BLaER1 treated with 17β-estradiol and CSF1 and Interleukin-3, amounts not matched to agents 10 nM and 100 nM (cell line): ENCODE results near the gene SMARCC2.
A peak's percentile ranks its signal among the peaks of the same experiment; 100 is the strongest.

Experiments used
- H3K27ac ChIP-seq, 11 experiments: shearing (Covaris generic); formaldehyde crosslinking; 2 replicates each; pipeline ENCODE4 v1.8.1; 2022
- H3K27me3 ChIP-seq, 11 experiments: shearing (Covaris generic); formaldehyde crosslinking; 2 replicates each; pipeline ENCODE4 v1.8.1; 2022
- H3K36me3 ChIP-seq, 11 experiments: shearing (Covaris generic); formaldehyde crosslinking; 2 replicates each; pipeline ENCODE4 v1.8.1; 2022
- H3K4me1 ChIP-seq, 10 experiments: shearing (Covaris generic); formaldehyde crosslinking; 2 replicates each; pipeline ENCODE4 v1.8.1; 2022
- H3K4me2 ChIP-seq, 11 experiments: shearing (Covaris generic); formaldehyde crosslinking; 2 replicates each; pipeline ENCODE4 v1.8.1; 2022
- H3K4me3 ChIP-seq, 10 experiments: shearing (Covaris generic); formaldehyde crosslinking; 2 replicates each; pipeline ENCODE4 v1.8.1; 2022
- H3K9ac ChIP-seq, 11 experiments: shearing (Covaris generic); formaldehyde crosslinking; 2 replicates each; pipeline ENCODE4 v1.8.1; 2022
- H3K9me3 ChIP-seq, 11 experiments: shearing (Covaris generic); formaldehyde crosslinking; replicated peaks in 1 of 11; 2 replicates each; pipeline ENCODE4 v1.8.1; 2022
- H4K20me1 ChIP-seq, 11 experiments: shearing (Covaris generic); formaldehyde crosslinking; 2 replicates each; pipeline ENCODE4 v1.8.1; 2022
- Cebpa-rat ChIP-seq, 11 experiments: shearing (Covaris generic); IDR thresholded peaks; 2 replicates each; pipeline ENCODE4 v1.8.1; 2022

Gene SMARCC2

DNA sequence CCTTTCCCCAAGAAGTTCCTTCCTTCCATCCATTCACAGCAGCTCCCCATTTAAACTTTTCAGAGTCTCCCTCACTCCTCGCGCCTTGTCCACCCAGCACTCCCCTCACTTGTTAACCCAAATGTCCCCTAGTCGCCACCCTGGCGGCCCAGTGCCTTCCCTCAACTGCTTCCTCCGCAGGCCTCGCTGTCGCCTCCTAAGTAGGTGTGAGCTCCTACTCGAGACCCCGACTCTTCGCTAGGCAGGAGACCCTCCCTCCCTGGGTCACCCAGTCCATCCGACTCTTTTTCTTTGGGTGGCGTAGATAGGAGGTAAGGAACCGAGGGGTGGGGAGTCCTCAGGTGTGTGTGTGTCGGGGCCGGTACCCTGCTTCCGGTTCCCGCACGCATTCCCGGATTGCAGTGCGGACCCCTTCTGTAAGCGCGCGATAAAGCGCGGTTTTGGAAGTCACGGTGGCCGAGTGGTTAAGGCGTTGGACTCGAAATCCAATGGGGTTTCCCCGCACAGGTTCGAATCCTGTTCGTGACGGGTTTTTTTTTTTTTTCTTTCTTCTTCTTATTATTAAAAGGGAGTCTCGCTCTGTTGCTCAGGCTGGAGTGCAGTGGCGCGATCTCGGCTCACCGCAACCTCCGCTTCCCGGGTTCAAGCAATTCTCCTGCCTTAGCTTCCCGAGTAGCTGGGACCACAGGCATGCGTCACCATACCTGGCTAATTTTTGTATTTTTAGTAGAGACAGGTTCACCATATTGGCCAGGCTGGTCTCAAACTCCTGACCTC is 823 bp upstream of the SMARCC2 start:
- H3K27ac ChIP-seq, result peak overlapping the region; percentile 69 to 92 (median 87)
- TF ChIP-seq Cebpa-rat (IDR thresholded peaks at IDR 0.05), result no peak
- no peaks in the 10 kb centered on the region for H3K27me3 ChIP-seq
- no peaks in the 10 kb centered on the region for H3K9me3 ChIP-seq
- peaks cover 24 to 34% (median 27%) of the 10 kb centered on the region in 10 experiments for H3K4me1 ChIP-seq
- H3K9ac ChIP-seq, result peak overlapping the region; percentile 85 to 95 (median 91)
- peaks cover 16 to 25% (median 23%) of the 10 kb centered on the region in 11 experiments for H3K36me3 ChIP-seq
- peak overlapping the region; percentile 84 to 95 (median 92) for H3K4me3 ChIP-seq
- peak overlapping the region; percentile 78 to 94 (median 86) for H3K4me2 ChIP-seq
- H4K20me1 ChIP-seq, result peaks cover 7 to 36% (median 15%) of the 10 kb centered on the region in 11 experiments; a peak in 15 of 22 replicates

DNA sequence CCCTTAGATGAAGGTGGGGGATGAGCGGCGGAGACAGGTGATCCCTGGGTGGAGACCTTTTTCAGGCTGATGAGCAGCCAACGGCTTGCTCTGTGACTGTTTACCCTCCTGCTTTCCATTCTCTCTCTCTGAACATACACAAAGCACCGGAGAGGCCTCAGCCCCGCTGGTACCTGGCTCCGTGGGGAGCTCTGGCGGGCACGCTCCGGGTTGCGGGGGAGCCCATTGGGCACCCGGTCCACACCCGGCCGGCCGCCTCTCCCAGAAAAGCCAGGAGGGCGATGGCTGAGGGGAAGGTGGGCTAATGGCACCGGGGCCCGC is 545 bp downstream of the SMARCC2 start:
- H4K20me1 ChIP-seq, result peaks cover 7 to 40% (median 15%) of the 10 kb centered on the region in 11 experiments; a peak in 15 of 22 replicates
- H3K27me3 ChIP-seq, result no peaks in the 10 kb centered on the region
- peak overlapping the region; percentile 85 to 95 (median 91) for H3K9ac ChIP-seq
- H3K4me3 ChIP-seq, result peak overlapping the region; percentile 84 to 95 (median 92)
- peaks cover 24 to 34% (median 27%) of the 10 kb centered on the region in 10 experiments for H3K4me1 ChIP-seq
- no peak for TF ChIP-seq Cebpa-rat (IDR thresholded peaks at IDR 0.05)
- H3K36me3 ChIP-seq, result peaks cover 30 to 39% (median 37%) of the 10 kb centered on the region in 11 experiments
- peak overlapping the region; percentile 87 to 98 (median 93) for H3K4me2 ChIP-seq
- no peaks in the 10 kb centered on the region for H3K9me3 ChIP-seq
- peak overlapping the region; percentile 54 to 92 (median 87); a peak in 21 of 22 replicates for H3K27ac ChIP-seq

DNA sequence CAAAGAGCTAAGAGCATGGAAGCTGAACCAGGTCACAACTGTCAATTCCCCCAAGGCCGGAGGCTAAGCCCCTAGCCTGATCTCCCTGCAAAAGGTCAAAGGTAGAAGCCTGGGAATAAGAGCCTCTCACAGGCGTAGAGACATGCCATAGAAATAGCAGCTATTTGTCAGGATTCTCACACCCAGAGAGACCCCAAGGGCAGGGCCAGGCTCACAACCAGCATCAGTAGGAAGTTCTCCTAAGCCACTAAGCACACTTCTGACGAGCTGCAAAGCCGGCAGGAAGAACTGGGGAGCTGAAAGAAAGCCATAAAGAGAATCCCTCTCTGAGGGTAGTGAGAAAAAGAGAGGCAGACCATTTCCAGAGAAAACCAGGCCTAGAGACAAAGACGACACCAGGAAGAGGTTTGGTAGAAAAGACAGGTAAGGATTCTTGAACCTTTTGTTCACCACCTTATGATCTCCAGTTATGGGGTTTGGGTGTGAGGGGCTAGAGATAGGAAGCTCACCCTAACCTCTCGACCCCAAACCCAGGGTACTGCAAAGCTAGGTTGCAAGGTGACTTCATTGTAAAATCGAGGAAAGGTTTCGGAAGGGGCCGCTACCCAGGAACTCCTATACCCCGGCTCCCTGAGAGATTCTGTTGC is 1.0 kb downstream of the SMARCC2 start:
- no peak for TF ChIP-seq Cebpa-rat (IDR thresholded peaks at IDR 0.05)
- Histone ChIP-seq H3K36me3 (peaks cover 35 to 44% (median 41%) of the 10 kb centered on the region in 11 experiments), H3K9me3 (no peaks in the 10 kb centered on the region), H3K9ac (peak overlapping the region; percentile 85 to 95 (median 91)), H3K27me3 (no peaks in the 10 kb centered on the region), H3K4me2 (peak overlapping the region; percentile 87 to 98 (median 93)), H4K20me1 (peaks cover 7 to 40% (median 15%) of the 10 kb centered on the region in 11 experiments; a peak in 15 of 22 replicates), H3K4me3 (peak overlapping the region; percentile 84 to 95 (median 92)), H3K4me1 (peaks cover 24 to 34% (median 27%) of the 10 kb centered on the region in 10 experiments), H3K27ac (peak overlapping the region; percentile 54 to 92 (median 87); a peak in 21 of 22 replicates)

DNA sequence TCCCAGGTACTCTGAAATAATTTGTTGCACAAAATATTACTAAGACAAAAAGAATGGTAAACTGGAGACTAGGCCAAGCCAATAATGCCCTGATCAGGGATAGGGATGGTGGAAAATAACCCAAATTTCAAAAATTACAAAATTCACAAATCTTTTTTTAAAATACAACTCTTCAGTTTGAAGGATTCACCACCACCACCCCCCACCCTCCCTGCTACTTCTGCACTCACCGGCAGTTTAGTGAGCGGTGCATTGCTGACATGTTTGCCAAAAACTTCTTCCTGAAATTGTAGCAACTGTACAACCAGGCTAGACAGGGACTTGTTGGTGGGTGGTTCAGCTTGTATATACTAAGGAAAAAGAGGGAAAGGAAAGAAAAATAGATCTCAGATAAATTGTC is 2.3 kb downstream of the SMARCC2 start:
- peak overlapping the region in 1 of 11 experiments; percentile 19; a peak in 3 of 22 replicates for H3K27ac ChIP-seq
- no peak for TF ChIP-seq Cebpa-rat (IDR thresholded peaks at IDR 0.05)
- H4K20me1 ChIP-seq, result peaks cover 7 to 40% (median 15%) of the 10 kb centered on the region in 11 experiments; a peak in 15 of 22 replicates
- peaks cover 48 to 57% (median 54%) of the 10 kb centered on the region in 11 experiments for H3K36me3 ChIP-seq
- H3K27me3 ChIP-seq, result no peaks in the 10 kb centered on the region
- H3K4me3 ChIP-seq, result peak overlapping the region in 8 of 10 experiments; percentile 88 to 95 (median 94); a peak in 9 of 20 replicates
- H3K4me2 ChIP-seq, result peak overlapping the region; percentile 87 to 98 (median 93)
- peaks cover 24 to 34% (median 27%) of the 10 kb centered on the region in 10 experiments for H3K4me1 ChIP-seq
- no peaks in the 10 kb centered on the region for H3K9me3 ChIP-seq
- peak overlapping the region in 10 of 11 experiments; percentile 85 to 95 (median 92); a peak in 12 of 22 replicates for H3K9ac ChIP-seq

DNA sequence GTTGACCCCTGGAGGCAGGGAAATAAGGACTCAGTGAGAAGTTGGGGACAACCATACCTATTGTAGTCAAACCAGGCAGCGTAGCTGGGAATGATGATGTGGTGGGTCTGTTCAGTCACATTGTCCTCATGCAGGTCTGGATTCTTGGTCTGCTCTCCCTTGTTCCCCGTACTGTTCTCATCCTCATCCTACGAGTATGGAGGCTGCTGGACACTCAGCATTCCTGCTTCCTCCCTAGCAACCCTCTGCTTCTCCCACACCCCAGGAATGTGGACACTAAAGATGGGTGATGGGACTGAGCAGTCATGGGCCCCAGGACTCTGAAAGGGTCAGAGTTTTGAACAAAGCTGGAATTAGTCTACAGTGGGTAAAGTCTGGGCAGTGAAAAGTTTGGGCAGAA is 10.9 kb downstream of the SMARCC2 start:
- Histone ChIP-seq H3K36me3 (peaks cover 98 to 100% (median 100%) of the 10 kb centered on the region in 11 experiments), H3K9me3 (no peaks in the 10 kb centered on the region), H3K4me2 (no peak overlapping the region), H3K27ac (no peak overlapping the region), H3K4me3 (no peak overlapping the region), H3K9ac (peak overlapping the region in 1 of 11 experiments; percentile 4; a peak in 1 of 22 replicates), H3K4me1 (no peaks in the 10 kb centered on the region), H4K20me1 (peaks cover 0 to 3% (median 0%) of the 10 kb centered on the region in 11 experiments; a peak in 1 of 22 replicates), H3K27me3 (no peaks in the 10 kb centered on the region)
- TF ChIP-seq Cebpa-rat (IDR thresholded peaks at IDR 0.05), result no peak

DNA sequence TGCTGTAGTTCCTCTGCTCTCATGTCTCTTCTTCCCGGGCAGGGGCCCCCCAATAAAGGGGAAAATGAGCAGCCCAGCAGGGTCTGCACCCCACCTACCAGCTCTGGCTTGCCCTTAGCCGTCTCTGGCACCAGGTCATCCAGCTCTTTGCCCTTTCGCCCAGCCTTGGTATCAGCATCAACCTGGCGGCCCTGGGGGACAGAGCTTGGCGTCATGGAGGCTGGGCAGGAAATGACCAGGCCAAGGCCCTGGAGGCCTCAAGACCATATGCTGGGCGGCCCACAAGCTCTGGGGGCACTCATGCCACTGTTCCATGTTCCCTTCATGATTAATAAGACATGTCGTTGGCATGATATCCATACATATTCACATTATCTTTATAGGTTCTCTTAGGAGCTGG is 16.4 kb downstream of the SMARCC2 start:
- Histone ChIP-seq H3K36me3 (peaks cover 98 to 100% (median 100%) of the 10 kb centered on the region in 11 experiments), H4K20me1 (peaks cover 0 to 15% (median 0%) of the 10 kb centered on the region in 11 experiments; a peak in 5 of 22 replicates), H3K4me3 (no peak overlapping the region), H3K27ac (no peak overlapping the region), H3K4me1 (peaks cover 0 to 10% (median 0%) of the 10 kb centered on the region in 10 experiments; a peak in 4 of 20 replicates), H3K4me2 (no peak overlapping the region), H3K27me3 (no peaks in the 10 kb centered on the region), H3K9ac (no peak overlapping the region), H3K9me3 (no peaks in the 10 kb centered on the region)
- no peak for TF ChIP-seq Cebpa-rat (IDR thresholded peaks at IDR 0.05)

DNA sequence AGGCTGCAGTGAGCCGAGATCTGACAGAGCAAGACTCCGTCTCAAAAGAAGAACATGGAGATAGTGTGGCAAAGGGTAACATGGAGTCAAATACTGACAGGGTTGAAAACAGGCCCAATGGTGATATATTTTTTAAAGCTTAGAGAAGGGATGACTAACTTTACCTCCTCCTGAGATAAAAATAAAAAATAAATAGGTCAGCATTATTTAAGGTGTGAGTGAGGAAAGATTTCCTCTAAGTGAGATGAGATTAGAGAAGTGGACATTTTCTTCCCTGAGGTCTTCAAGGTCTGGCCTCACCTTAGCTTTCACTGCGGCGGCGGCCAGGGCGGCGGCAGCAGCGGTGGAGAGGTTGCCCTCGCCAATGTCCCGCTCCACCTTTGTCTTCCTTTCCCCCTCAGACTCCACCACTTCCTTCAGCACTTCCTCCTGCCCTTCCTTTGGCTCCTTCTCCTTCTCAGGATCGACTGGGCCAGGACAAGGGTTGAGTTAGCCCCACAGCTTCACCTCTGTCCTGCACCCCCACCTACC is 20.0 kb downstream of the SMARCC2 start:
- H3K36me3 ChIP-seq, result peaks cover 99 to 100% (median 100%) of the 10 kb centered on the region in 11 experiments
- H3K27me3 ChIP-seq, result no peaks in the 10 kb centered on the region
- H3K9ac ChIP-seq, result peak overlapping the region in 1 of 11 experiments; percentile 13; a peak in 2 of 22 replicates
- H3K4me2 ChIP-seq, result 0 out of 22 replicates have a peak overlapping the region, but pooled peaks of 1 of the 11 experiments have one; percentile 0
- no peak for TF ChIP-seq Cebpa-rat (IDR thresholded peaks at IDR 0.05)
- H4K20me1 ChIP-seq, result peaks cover 5 to 45% (median 16%) of the 10 kb centered on the region in 11 experiments; a peak in 15 of 22 replicates
- no peaks in the 10 kb centered on the region for H3K9me3 ChIP-seq
- peaks cover 0 to 10% (median 0%) of the 10 kb centered on the region in 10 experiments; a peak in 4 of 20 replicates for H3K4me1 ChIP-seq
- no peak overlapping the region; a peak in 1 of 22 replicates for H3K27ac ChIP-seq
- no peak overlapping the region for H3K4me3 ChIP-seq

DNA sequence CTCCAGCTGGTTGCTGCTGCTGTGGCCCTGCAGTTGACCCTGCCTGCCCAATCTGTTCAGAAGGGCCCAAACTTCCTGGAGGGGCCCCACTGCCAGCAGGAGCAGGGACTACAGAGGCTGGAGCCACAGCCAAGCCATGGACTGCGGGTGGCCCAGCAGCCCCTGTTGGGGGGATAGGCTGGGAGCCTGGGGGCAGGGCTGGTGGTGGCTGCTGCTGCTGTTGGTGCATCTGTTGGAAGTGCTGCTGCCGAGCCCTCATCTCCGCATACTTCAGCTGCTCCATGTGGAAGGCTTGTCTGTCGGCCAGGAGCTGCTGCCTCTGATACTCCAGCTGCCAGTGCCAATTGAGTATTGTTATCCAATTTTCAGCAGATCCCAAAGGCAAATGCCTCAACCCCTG is 23.9 kb downstream of the SMARCC2 start:
- Histone ChIP-seq H3K9me3 (no peaks in the 10 kb centered on the region), H3K9ac (no peak overlapping the region), H3K4me1 (peaks cover 10 to 33% (median 15%) of the 10 kb centered on the region in 10 experiments), H4K20me1 (peaks cover 30 to 85% (median 49%) of the 10 kb centered on the region in 11 experiments), H3K4me2 (no peak overlapping the region), H3K4me3 (no peak overlapping the region), H3K27ac (no peak overlapping the region), H3K36me3 (peaks cover 99 to 100% (median 100%) of the 10 kb centered on the region in 11 experiments), H3K27me3 (no peaks in the 10 kb centered on the region)
- TF ChIP-seq Cebpa-rat (IDR thresholded peaks at IDR 0.05), result no peak
